ENCODE data around the gene ENKD1. TPM values are rescaled to one million over a fixed set of nuclear protein-coding genes. Genes with fewer than 3 reads are reported as not detected.
A peak's percentile ranks its signal among the peaks of the same experiment; 100 is the strongest.
"Not testable (repeated sequence)": the region's sequence is repeated elsewhere in the genome, so short reads cannot be mapped to it uniquely, and the experiment has no call there.

ENKD1 gene
- total RNA-seq, 6 donors from 2014 or later, result 18.2 to 50.3 (median 28.5) TPM

DNA sequence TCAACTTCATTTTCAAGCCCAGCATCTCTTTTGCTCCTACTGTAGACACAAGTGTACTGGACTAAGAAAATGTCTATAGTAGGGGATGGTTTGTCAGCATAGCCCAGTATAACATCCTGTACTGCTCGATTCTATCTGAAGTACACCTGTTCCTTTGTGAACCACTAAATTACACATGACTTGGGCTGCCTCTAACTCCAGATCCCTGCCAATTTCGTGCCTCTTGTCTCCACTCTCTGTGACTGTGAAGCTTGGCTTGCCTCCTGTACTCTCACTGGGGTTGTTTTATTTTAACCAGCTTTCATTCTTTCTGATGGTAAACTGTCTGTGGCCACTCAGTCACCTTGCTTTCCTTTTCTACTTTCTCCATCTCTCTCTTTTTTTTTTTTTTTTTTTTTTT lies 28.1 kb upstream of the ENKD1 start:
- no peak overlapping the region for H3K4me3 ChIP-seq
- ATAC-seq (ENCODE audit: low FRiP score in 2 of 2) (no peak), DNase-seq (no peak)

DNA sequence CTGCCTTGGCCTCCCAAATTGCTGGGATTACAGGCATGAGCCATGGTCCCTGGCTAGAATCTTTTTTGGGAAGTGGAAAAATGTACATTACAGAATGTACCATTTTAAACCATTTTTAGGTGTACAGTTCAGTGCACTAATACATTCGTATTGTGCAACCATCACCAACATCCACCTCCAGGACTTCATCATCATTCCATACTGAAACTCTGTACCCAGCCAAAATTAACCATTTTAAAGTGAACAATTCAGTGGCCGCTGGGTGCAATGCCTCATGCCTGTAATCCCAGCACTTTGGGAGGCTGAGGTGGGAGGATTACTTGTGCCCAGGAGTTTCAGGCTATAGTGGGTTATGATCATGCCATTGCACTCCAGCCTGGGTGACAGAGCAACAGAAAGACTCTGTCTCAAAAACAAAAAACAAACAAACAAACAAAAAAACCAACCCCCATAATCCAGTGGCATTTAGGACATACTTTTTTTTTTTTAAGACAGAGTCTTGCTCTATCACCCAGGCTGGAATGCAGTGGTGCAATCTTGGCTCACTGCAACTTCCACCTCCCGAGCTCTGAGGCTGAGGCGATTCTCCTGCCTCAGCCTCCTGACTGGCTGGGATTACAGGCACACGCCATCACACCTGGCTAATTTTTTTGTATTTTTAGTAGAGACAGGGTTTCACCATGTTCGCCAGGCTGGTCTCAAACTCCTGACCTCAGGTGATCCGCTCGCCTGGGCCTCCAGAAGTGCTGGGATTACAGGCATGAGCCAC lies 27.2 kb upstream of the ENKD1 start:
- H3K36me3 ChIP-seq; H3K27ac ChIP-seq; DNase-seq; H3K4me3 ChIP-seq; H3K9me3 ChIP-seq; ATAC-seq (ENCODE audit: low FRiP score in 2 of 2); H3K4me1 ChIP-seq; H3K27me3 ChIP-seq: not testable (repeated sequence)
- 84 to 89% methylated on average over 8 of the region's 8 CpGs for WGBS, 2 donors

More for the DNA sequence above, 28.1 kb upstream of the ENKD1 start:
- TF ChIP-seq EP300 (IDR thresholded peaks at IDR 0.05), result no peak
- TF ChIP-seq, protein P1, sequence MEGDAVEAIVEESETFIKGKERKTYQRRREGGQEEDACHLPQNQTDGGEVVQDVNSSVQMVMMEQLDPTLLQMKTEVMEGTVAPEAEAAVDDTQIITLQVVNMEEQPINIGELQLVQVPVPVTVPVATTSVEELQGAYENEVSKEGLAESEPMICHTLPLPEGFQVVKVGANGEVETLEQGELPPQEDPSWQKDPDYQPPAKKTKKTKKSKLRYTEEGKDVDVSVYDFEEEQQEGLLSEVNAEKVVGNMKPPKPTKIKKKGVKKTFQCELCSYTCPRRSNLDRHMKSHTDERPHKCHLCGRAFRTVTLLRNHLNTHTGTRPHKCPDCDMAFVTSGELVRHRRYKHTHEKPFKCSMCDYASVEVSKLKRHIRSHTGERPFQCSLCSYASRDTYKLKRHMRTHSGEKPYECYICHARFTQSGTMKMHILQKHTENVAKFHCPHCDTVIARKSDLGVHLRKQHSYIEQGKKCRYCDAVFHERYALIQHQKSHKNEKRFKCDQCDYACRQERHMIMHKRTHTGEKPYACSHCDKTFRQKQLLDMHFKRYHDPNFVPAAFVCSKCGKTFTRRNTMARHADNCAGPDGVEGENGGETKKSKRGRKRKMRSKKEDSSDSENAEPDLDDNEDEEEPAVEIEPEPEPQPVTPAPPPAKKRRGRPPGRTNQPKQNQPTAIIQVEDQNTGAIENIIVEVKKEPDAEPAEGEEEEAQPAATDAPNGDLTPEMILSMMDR (IDR thresholded peaks at IDR 0.05), result no peak
- TF ChIP-seq POLR2AphosphoS5 (IDR thresholded peaks at IDR 0.05), result no peak
- TF ChIP-seq POLR2A (IDR thresholded peaks at IDR 0.05), result no peak
- H3K36me3 ChIP-seq, result peaks cover 0 to 5% (median 0%) of the 10 kb centered on the region in 4 donors
- H3K9me3 ChIP-seq, result peaks cover 0 to 3% (median 0%) of the 10 kb centered on the region in 4 donors
- no peak overlapping the region for H3K27ac ChIP-seq
- 52 to 55% methylated on average over 2 of the region's 2 CpGs for whole genome bisulfite sequencing, 2 donors
- H3K4me1 ChIP-seq, result no peaks in the 10 kb centered on the region
- H3K27me3 ChIP-seq, result no peaks in the 10 kb centered on the region

DNA sequence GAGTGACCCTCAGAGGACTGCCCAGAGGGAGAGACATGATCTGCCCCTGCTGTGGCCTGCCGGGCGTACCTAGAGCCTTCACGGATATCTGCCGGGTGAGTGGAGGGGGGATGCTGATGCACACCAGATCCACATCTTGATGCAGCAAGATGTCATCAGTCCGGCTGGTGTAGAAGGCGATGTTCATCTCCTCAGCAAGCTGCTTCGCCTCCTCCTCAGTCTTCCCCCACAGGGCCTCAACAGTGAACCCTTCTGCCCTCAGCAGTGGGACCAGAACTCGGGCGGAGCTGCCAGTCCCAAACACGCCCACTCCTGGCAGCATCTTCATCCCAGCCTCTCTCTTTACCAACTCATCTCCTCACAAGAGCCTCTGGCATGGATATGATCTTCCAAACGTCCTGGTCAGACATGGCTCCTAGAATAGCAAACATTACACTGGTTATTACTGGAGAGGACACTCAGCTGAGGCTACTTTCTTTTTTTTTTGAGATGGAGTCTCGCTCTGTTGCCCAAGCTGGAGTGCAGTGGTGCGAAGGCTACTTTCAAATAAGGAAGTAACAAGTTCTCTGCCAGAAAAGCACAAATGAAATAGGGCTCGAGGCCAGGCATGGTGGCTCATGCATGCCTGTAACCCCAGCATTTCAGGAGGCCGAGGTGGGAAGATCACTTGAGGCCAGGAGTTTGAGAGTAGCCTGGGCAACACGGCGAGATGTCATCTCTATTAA lies 19.0 kb upstream of the ENKD1 start:
- DNase-seq, result peak in 1 of 2 donors; percentile 29
- WGBS, 2 donors, result 83 to 86% methylated on average over 15 to 17 of the region's 17 CpGs
- peak in 1 of 2 donors; percentile 56 for ATAC-seq (ENCODE audit: low FRiP score in 2 of 2)
- TF ChIP-seq EP300 (IDR thresholded peaks at IDR 0.05), result no peak
- TF ChIP-seq POLR2A (IDR thresholded peaks at IDR 0.05), result no peak
- no peak for TF ChIP-seq POLR2AphosphoS5 (IDR thresholded peaks at IDR 0.05)
- TF ChIP-seq, protein P1 (IDR thresholded peaks at IDR 0.05), result no peak
- Histone ChIP-seq H3K36me3 (peaks cover 2 to 25% (median 5%) of the 10 kb centered on the region in 4 donors), H3K4me1 (peaks cover 13 to 28% (median 19%) of the 10 kb centered on the region in 4 donors), H3K4me3 (no peak overlapping the region), H3K27ac (peak overlapping the region; percentile 60 to 90 (median 72)), H3K27me3 (no peaks in the 10 kb centered on the region), H3K9me3 (no peaks in the 10 kb centered on the region)

DNA sequence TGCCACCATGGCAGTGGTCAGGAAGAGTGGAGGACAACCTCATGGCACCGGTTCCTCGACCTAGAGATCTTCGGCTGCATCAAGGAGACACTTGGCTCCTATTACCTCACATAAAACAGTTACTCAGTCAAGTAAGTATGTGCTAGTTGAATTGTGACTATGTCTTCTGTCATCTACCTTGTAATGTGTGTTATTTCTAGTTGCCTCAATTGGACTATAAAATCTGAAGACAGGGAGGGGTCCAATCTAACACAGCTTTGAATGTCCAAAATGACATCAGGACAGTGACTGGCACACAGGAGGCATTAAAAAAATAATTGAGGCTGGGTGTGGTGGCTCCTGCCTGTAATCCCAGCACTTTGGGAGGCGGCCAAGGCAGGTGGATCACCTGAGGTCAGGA lies 17.2 kb upstream of the ENKD1 start:
- DNase-seq (no peak), ATAC-seq (ENCODE audit: low FRiP score in 2 of 2) (no peak)
- H3K27ac ChIP-seq, result peak overlapping the region in 3 of 4 donors; percentile 60 to 90 (median 77)
- H3K4me1 ChIP-seq, result peaks cover 13 to 28% (median 19%) of the 10 kb centered on the region in 4 donors
- no peak for TF ChIP-seq EP300 (IDR thresholded peaks at IDR 0.05)
- TF ChIP-seq, protein P1 (IDR thresholded peaks at IDR 0.05), result no peak
- TF ChIP-seq POLR2A (IDR thresholded peaks at IDR 0.05), result no peak
- TF ChIP-seq POLR2AphosphoS5 (IDR thresholded peaks at IDR 0.05), result no peak
- no peaks in the 10 kb centered on the region for H3K9me3 ChIP-seq
- peaks cover 2 to 29% (median 5%) of the 10 kb centered on the region in 4 donors for H3K36me3 ChIP-seq
- H3K4me3 ChIP-seq, result no peak overlapping the region
- WGBS, 2 donors, result 92 to 100% methylated on average over 3 to 4 of the region's 4 CpGs
- no peaks in the 10 kb centered on the region for H3K27me3 ChIP-seq

Data from upper lobe of left lung (tissue), 6 donors.